HG02588 (cell line): Measurements from ENCODE around the gene NOC2L.
"Not testable (repeated sequence)": the region's sequence is repeated elsewhere in the genome, so short reads cannot be mapped to it uniquely, and the experiment has no call there.

Experiments used
- ATAC-seq: cut with Tn5 transposase; IDR thresholded peaks from one replicate; pipeline ENCODE4 v1.9.1; 2021; ENCODE audit warnings: mild to moderate bottlenecking, moderate library complexity; ENCODE audit not compliant: unreplicated experiment

The NOC2L gene

GRCh38 chr1:963746-964525 is 4.9 kb upstream of the NOC2L start:
- ATAC-seq: no peak

GRCh38 chr1:963301-963651 is 4.2 kb upstream of the NOC2L start:
- ATAC-seq: no peak

- no peak for ATAC-seq
Observed at GRCh38 chr1:962381-963300, 3.6 kb upstream of the NOC2L start.

GRCh38 chr1:961132-961669 is 2.1 kb upstream of the NOC2L start:
- ATAC-seq: no peak

- no peak for ATAC-seq
Observed at GRCh38 chr1:960363-961131, 1.5 kb upstream of the NOC2L start, which contains the start of gene KLHL17. KLHL17 (plus strand) TSS chr1:960584; CDS start chr1:960694, 110 bp downstream.

GRCh38 chr1:959731-960362 is 791 bp upstream of the NOC2L start:
- ATAC-seq: no peak

GRCh38 chr1:956636-957035 is 2.4 kb downstream of the NOC2L start:
- no peak for ATAC-seq

GRCh38 chr1:955474-955873 is 3.6 kb downstream of the NOC2L start:
- ATAC-seq: no peak

GRCh38 chr1:954927-955326 is 4.1 kb downstream of the NOC2L start:
- no peak for ATAC-seq

GRCh38 chr1:953524-954320 is 5.3 kb downstream of the NOC2L start:
- ATAC-seq: no peak

- ATAC-seq: no peak
Observed at GRCh38 chr1:952603-953002, 6.5 kb downstream of the NOC2L start.

- ATAC-seq: no peak
Observed at GRCh38 chr1:952201-952600, 6.9 kb downstream of the NOC2L start.

- ATAC-seq: no peak
Observed at GRCh38 chr1:951364-951763, 7.7 kb downstream of the NOC2L start.

- ATAC-seq: no peak
Observed at GRCh38 chr1:950881-951280, 8.2 kb downstream of the NOC2L start.

GRCh38 chr1:950268-950667 is 8.8 kb downstream of the NOC2L start:
- ATAC-seq: no peak

GRCh38 chr1:947958-948357 is 11.1 kb downstream of the NOC2L start:
- ATAC-seq: no peak

GRCh38 chr1:946811-947210 is 12.2 kb downstream of the NOC2L start:
- not testable (repeated sequence) for ATAC-seq

GRCh38 chr1:945688-946556 is 13.1 kb downstream of the NOC2L start:
- ATAC-seq: no peak
